ENCODE measurements around the gene RING1.
A peak's percentile ranks its signal among the peaks of the same experiment; 100 is the strongest.

RING1 gene

GRCh38 chr6:33208091-33208967, at the start of gene RING1:
Gene RING1 (plus strand): TSS chr6:33208500. CDS start chr6:33208823, 323 bp downstream.
- peak; percentile 90 for DNase-seq
- ATAC-seq: peak; percentile 11

- ATAC-seq (no peak), DNase-seq (no peak)
Measured at GRCh38 chr6:33160096-33160495, 48.2 kb upstream of the RING1 start.

- peak; percentile 28 for ATAC-seq
- DNase-seq: peak; percentile 24
Measured at GRCh38 chr6:33160728-33161344, 47.5 kb upstream of the RING1 start.

- peak; percentile 90 for ATAC-seq
Measured at GRCh38 chr6:33161354-33162331, 46.7 kb upstream of the RING1 start.

GRCh38 chr6:33163540-33163939, 44.8 kb upstream of the RING1 start:
- DNase-seq (no peak), ATAC-seq (no peak)

More at GRCh38 chr6:33161354-33162331, 46.7 kb upstream of the RING1 start:
- DNase-seq: peak; percentile 91

- DNase-seq: no peak
Measured at GRCh38 chr6:33164176-33164575, 44.1 kb upstream of the RING1 start.

GRCh38 chr6:33164665-33165373, 43.5 kb upstream of the RING1 start:
- ATAC-seq: no peak

More at GRCh38 chr6:33164176-33164575, 44.1 kb upstream of the RING1 start:
- ATAC-seq: no peak

GRCh38 chr6:33165581-33166258, 42.6 kb upstream of the RING1 start:
- no peak for DNase-seq
- ATAC-seq: no peak

More at GRCh38 chr6:33164665-33165373, 43.5 kb upstream of the RING1 start:
- DNase-seq: no peak

GRCh38 chr6:33166363-33166762, 41.9 kb upstream of the RING1 start:
- DNase-seq: no peak
- ATAC-seq: no peak

- ATAC-seq (no peak), DNase-seq (no peak)
Measured at GRCh38 chr6:33166811-33167210, 41.5 kb upstream of the RING1 start.

- DNase-seq (no peak), ATAC-seq (no peak)
Measured at GRCh38 chr6:33167374-33168283, 40.7 kb upstream of the RING1 start.

- DNase-seq (no peak), ATAC-seq (no peak)
Measured at GRCh38 chr6:33168284-33168601, 40.1 kb upstream of the RING1 start.

GRCh38 chr6:33168639-33169038, 39.7 kb upstream of the RING1 start:
- ATAC-seq (no peak), DNase-seq (no peak)

- no peak for DNase-seq
Measured at GRCh38 chr6:33169291-33170175, 38.8 kb upstream of the RING1 start.

GRCh38 chr6:33170176-33171015, 37.9 kb upstream of the RING1 start:
- DNase-seq: no peak

More at GRCh38 chr6:33169291-33170175, 38.8 kb upstream of the RING1 start:
- ATAC-seq: no peak

GRCh38 chr6:33171016-33171879, 37.1 kb upstream of the RING1 start:
- no peak for ATAC-seq
- no peak for DNase-seq

More at GRCh38 chr6:33170176-33171015, 37.9 kb upstream of the RING1 start:
- ATAC-seq: peak; percentile 4

Data from stimulated activated naive CD8-positive, alpha-beta T cell treated with anti-CD3 and anti-CD28 coated beads, Interleukin-15, Interleukin-2, amounts not matched to agents 100 U/mL and 50 U/mL, for 24 hours (primary cell).